Measurements from ENCODE around the gene PLGRKT.

- TF ChIP-seq CTCF (IDR thresholded peaks at IDR 0.05; ENCODE audit: low read depth, low read length) (no peak), POLR2A (IDR thresholded peaks at IDR 0.05; ENCODE audit: extremely low read depth, insufficient read length) (no peak), MAX (IDR thresholded peaks at IDR 0.05; ENCODE audit: low read depth, low read length) (no peak)
Observed at GRCh38 chr9:5428794-5429528, 8.8 kb downstream of the PLGRKT start.
